SK-N-SH treated with all-trans-retinoic acid at 6 μM for 48 hours (cell line): ENCODE results near the gene SART3.

ENCODE experiments used
- ATAC-seq: fragments of 200-7000 bp; cut with Tn5 transposase; 3 replicates; pipeline ENCODE4 v1.9.1; 2020; ENCODE audit warnings: mild to moderate bottlenecking, moderate library complexity
- ARNTL ChIP-seq: fragments of 450-650 bp; formaldehyde crosslinking; IDR thresholded peaks from 2 replicates; pipeline ENCODE4 v1.5.0; 2020; ENCODE audit warnings: low read depth, mild to moderate bottlenecking, moderate library complexity, borderline replicate concordance
- CREB5 ChIP-seq: fragments of 250-450 bp; sonication (Bioruptor Pico); IDR thresholded peaks from 2 replicates; pipeline ENCODE4 v1.5.1; 2020; ENCODE audit warnings: low read depth, mild to moderate bottlenecking, moderate library complexity
- CSDC2 ChIP-seq: fragments of 250-450 bp; sonication (Bioruptor Pico); IDR thresholded peaks from 2 replicates; pipeline ENCODE4 v1.5.0; 2020; ENCODE audit warnings: mild to moderate bottlenecking, moderate library complexity
- CSRNP3 ChIP-seq: fragments of 250-450 bp; sonication (Bioruptor Pico); IDR thresholded peaks from 2 replicates; pipeline ENCODE4 v1.5.1; 2021; ENCODE audit warnings: mild to moderate bottlenecking, moderate library complexity
- ESRRG ChIP-seq: fragments of 250-450 bp; sonication (Bioruptor Pico); IDR thresholded peaks from 2 replicates; pipeline ENCODE4 v1.6.1; 2021; ENCODE audit warnings: mild to moderate bottlenecking
- GLIS3 ChIP-seq: fragments of 250-450 bp; sonication (Bioruptor Pico); IDR thresholded peaks from 2 replicates; pipeline ENCODE4 v1.5.0; 2020; ENCODE audit warnings: mild to moderate bottlenecking, moderate library complexity
- ISL1 ChIP-seq: fragments of 250-450 bp; sonication (Bioruptor Pico); IDR thresholded peaks from 2 replicates; pipeline ENCODE4 v2.1.2; 2022; ENCODE audit warnings: mild to moderate bottlenecking, moderate library complexity
- OSR1 ChIP-seq: fragments of 250-450 bp; sonication (Bioruptor Pico); IDR thresholded peaks from 2 replicates; pipeline ENCODE4 v1.8.0; 2022; ENCODE audit warnings: moderate library complexity, mild to moderate bottlenecking, inconsistent platforms
- PATZ1 ChIP-seq: fragments of 250-450 bp; sonication (Bioruptor Pico); IDR thresholded peaks from 2 replicates; pipeline ENCODE4 v1.8.0; 2020; ENCODE audit warnings: mild to moderate bottlenecking, moderate library complexity, borderline replicate concordance
- PPARA ChIP-seq: fragments of 250-450 bp; sonication (Bioruptor Pico); IDR thresholded peaks from 2 replicates; pipeline ENCODE4 v1.5.0; 2020; ENCODE audit warnings: mild to moderate bottlenecking, borderline replicate concordance
- RARB ChIP-seq: fragments of 250-450 bp; sonication (Bioruptor Pico); IDR thresholded peaks from 2 replicates; pipeline ENCODE4 v1.8.0; 2021; ENCODE audit warnings: mild to moderate bottlenecking, moderate library complexity
- SNAI2 ChIP-seq: fragments of 250-450 bp; sonication (Bioruptor Pico); IDR thresholded peaks from 2 replicates; pipeline ENCODE4 v1.5.0; 2020; ENCODE audit warnings: mild to moderate bottlenecking, moderate library complexity
- TCF4 ChIP-seq: fragments of 250-450 bp; sonication (Bioruptor Pico); IDR thresholded peaks from 2 replicates; pipeline ENCODE4 v1.8.0; 2021; ENCODE audit warnings: mild to moderate bottlenecking, moderate library complexity, borderline replicate concordance
- TOX ChIP-seq: fragments of 250-450 bp; sonication (Bioruptor Pico); IDR thresholded peaks from 2 replicates; pipeline ENCODE4 v1.8.0; 2021; ENCODE audit warnings: mild to moderate bottlenecking, moderate library complexity, borderline replicate concordance
- TSHZ2 ChIP-seq: fragments of 250-450 bp; sonication (Bioruptor Pico); IDR thresholded peaks from 2 replicates; pipeline ENCODE4 v1.5.0; 2020; ENCODE audit warnings: mild to moderate bottlenecking, moderate library complexity
- ZFP3 ChIP-seq: fragments of 250-450 bp; sonication (Bioruptor Pico); IDR thresholded peaks from 2 replicates; pipeline ENCODE4 v1.5.0; 2020; ENCODE audit warnings: mild to moderate bottlenecking, moderate library complexity
- ZFP30 ChIP-seq: fragments of 450-650 bp; formaldehyde crosslinking; IDR thresholded peaks from 2 replicates; pipeline ENCODE4 v1.5.0; 2022; ENCODE audit warnings: mild to moderate bottlenecking, moderate library complexity
- ZNF565 ChIP-seq: fragments of 450-650 bp; formaldehyde crosslinking; conservative IDR thresholded peaks from 2 replicates; pipeline ENCODE4 v1.5.0; 2020; ENCODE audit warnings: low read depth, mild to moderate bottlenecking, moderate library complexity
- ZNF70 ChIP-seq: fragments of 450-650 bp; formaldehyde crosslinking; IDR thresholded peaks from 2 replicates; pipeline ENCODE4 v1.5.0; 2020; ENCODE audit warnings: mild to moderate bottlenecking, moderate library complexity
- ZNF8 ChIP-seq: fragments of 450-650 bp; formaldehyde crosslinking; IDR thresholded peaks from 2 replicates; pipeline ENCODE4 v1.5.0; 2020; ENCODE audit warnings: mild to moderate bottlenecking, moderate library complexity

Gene SART3

GRCh38 chr12:108477881-108478259, 83.1 kb downstream of the SART3 start (continued):
- TF ChIP-seq TSHZ2 (CRISPR knock-in tag): no peak
- TF ChIP-seq ESRRG (CRISPR knock-in tag): no peak
- no peak for TF ChIP-seq SNAI2 (CRISPR knock-in tag)

GRCh38 chr12:108477055-108477880, 83.7 kb downstream of the SART3 start:
- ATAC-seq: no peak
- TF ChIP-seq ZFP30 (CRISPR knock-in tag) (no peak), CREB5 (CRISPR knock-in tag) (no peak), CSDC2 (CRISPR knock-in tag) (no peak), ISL1 (CRISPR knock-in tag) (no peak), ZNF565 (no peak), CSRNP3 (CRISPR knock-in tag) (no peak), TCF4 (no peak), GLIS3 (no peak), ESRRG (CRISPR knock-in tag) (no peak), OSR1 (no peak), SNAI2 (CRISPR knock-in tag) (no peak), ARNTL (no peak), PATZ1 (CRISPR knock-in tag) (no peak), PPARA (CRISPR knock-in tag) (no peak), ZFP3 (CRISPR knock-in tag) (no peak), TSHZ2 (CRISPR knock-in tag) (no peak), TOX (CRISPR knock-in tag) (no peak), ZNF70 (CRISPR knock-in tag) (no peak), ZNF8 (no peak), RARB (CRISPR knock-in tag) (no peak)

- ATAC-seq: no peak
- TF ChIP-seq OSR1 (no peak), CSRNP3 (CRISPR knock-in tag) (no peak), GLIS3 (no peak), TOX (CRISPR knock-in tag) (no peak), CSDC2 (CRISPR knock-in tag) (no peak), ARNTL (no peak), ZNF565 (no peak), TSHZ2 (CRISPR knock-in tag) (no peak), ZFP30 (CRISPR knock-in tag) (no peak), PPARA (CRISPR knock-in tag) (no peak)
Measured at GRCh38 chr12:108475396-108475795, 85.6 kb downstream of the SART3 start.
